Ureter (tissue), 1 donor: ENCODE results near the gene FGF5. TPM values are rescaled to one million over a fixed set of nuclear protein-coding genes. Genes with fewer than 3 reads are reported as not detected.

ENCODE experiments used
- DNase-seq: peaks from one replicate; pipeline ENCODE4 v3.0.0-alpha.2; 2020; ENCODE audit warnings: low spot score
- total RNA-seq: library from RNA; stranded (reverse); gene quantifications from one replicate; pipeline ENCODE4 v1.2.4, GENCODE V29; 2023
- donor health status: DM: yes; HTN: yes; CAD: no.

The FGF5 gene
- total RNA-seq, 1 donor from 2014 or later: not detected

DNA sequence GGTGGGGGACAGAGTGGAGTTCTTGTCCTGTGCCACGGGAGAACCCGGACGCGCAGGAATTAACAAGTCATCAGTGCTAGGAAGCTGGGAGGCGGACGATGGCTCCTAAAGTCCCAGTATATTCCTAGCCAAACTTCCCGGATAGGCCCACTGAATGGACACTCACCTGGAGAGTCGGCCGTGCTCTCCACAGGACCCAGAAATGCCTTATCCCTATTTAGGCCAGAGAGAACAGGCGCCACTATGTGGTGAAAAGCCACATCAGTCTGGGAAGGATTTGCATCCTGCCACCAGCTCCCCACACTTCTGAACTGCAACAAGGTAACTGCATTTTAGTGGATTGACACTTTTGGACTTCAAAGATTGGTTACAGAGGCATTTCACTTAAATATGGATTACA lies 70.1 kb downstream of the FGF5 start:
- no peak for DNase-seq

DNA sequence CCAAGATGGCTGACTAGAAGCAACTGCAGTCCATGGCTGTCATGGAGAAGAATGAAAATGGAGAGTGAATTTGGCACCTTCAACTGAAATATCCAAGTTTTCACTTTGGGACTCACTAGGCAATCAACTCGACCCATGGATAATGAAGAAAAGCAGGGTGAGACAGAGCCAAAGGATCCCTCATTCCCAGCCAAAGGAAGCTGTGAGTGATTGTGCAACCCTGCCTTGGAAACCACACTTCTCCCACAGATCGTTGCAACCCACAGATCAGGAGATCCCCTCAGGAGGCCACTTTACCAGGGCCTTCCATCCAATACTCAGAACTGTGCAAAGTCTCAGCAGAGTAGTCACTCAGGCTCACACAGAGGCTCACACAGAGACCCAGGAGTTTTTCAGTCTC lies 73.6 kb downstream of the FGF5 start:
- no peak for DNase-seq

Other genes with a start within 250 kb of the FGF5 start
- 77.1 TPM for gene ANTXR2, start 193.4 kb upstream of the FGF5 start, total RNA-seq
- 8.3 TPM for gene PRDM8, start 69.2 kb upstream of the FGF5 start, total RNA-seq
- not detected for gene CFAP299, start 69.1 kb downstream of the FGF5 start, total RNA-seq